ENCODE results near the gene LTBR. TPM values are rescaled to one million over a fixed set of nuclear protein-coding genes. Genes with fewer than 3 reads are reported as not detected.

The LTBR gene
- total and polyA plus RNA-seq, 2 of the 4 experiments (the other 2 are of a cell fraction): 19.7 to 62.5 TPM

DNA sequence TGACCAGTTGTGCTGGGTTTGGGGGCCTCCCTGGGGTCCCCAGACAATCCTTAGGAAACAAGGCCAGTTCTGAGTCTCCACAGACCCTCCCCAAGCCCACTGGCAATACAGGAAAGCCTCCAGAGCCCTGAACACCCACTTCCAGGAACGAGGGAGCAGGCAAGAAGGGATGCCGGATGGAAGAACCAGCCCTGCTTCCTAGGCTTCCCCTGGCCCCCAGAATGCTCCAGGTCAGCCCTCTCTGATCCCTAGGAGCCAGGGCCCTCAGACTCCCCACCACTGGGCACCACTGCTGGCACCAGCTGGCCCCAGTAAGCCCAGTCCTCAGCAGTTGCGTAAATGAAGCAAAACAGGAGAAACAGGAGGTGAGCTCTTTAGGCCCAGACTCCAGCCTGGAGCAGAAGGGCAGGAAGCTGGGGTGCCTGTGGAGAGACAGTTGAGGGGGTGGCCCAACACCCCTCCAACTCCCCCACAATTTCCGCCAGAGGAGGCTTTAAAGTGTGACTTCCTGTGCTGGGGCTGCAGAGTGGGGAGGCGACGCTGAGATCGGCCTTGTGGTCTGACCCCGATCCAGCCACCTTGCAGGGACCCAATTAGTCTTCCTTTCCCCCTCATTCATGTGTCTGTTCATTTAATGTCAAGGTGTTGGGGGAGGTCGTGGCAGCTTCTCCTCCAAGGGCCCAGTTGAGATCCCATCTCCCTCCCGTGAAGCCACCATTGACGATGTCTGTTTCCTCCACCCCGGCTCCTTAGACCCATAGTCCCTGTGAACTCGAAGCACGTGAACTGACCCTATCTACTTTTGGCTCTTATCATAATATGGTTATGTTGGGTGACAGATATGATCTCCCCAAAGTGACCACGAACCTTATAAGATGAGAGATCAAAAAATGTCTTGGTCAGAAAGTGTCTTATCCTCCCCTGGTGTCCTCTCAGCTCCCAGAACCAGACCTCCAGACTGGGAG lies 46.8 kb upstream of the LTBR start:
- Histone ChIP-seq H4K5ac (ENCODE audit: low read depth, low read length) (peak overlapping the region; percentile 87), H3K79me1 (ENCODE audit: low read depth in 1 of 2, low read length in 2 of 2) (peaks cover 6 to 78% of the 10 kb centered on the region in 2 experiments; a peak in 3 of 4 replicates), H3K56ac (ENCODE audit: extremely low read depth, insufficient read depth, low read length) (peak overlapping the region; percentile 97), H3K4me1 (ENCODE audit: control insufficient read depth, insufficient read depth, low read length) (peaks cover 62% of the 10 kb centered on the region), H3K23ac (ENCODE audit: low read depth, low read length) (peak overlapping the region; percentile 90), H3K9me1 (ENCODE audit: insufficient read depth, low read length) (peaks cover 37% of the 10 kb centered on the region), H2AK9ac (replicated peaks; ENCODE audit: low read depth, low read length, poor library complexity) (peak overlapping the region; percentile 97), H2AFZ (replicated peaks; ENCODE audit: low read length, poor library complexity) (peak overlapping the region; percentile 76), H4K20me1 (ENCODE audit: insufficient read depth, low read length) (peaks cover 88% of the 10 kb centered on the region), H3K18ac (ENCODE audit: low read depth, low read length) (peak overlapping the region; percentile 91), H4K8ac (ENCODE audit: low read depth in 2 of 2, low read length in 2 of 2) (peak overlapping the region; percentile 74 to 87), H2BK15ac (ENCODE audit: low read depth, low read length) (peak overlapping the region; percentile 68), H3K9me3 (ENCODE audit: control insufficient read depth, insufficient read depth, low read length) (no peaks in the 10 kb centered on the region), H2BK5ac (ENCODE audit: low read depth, low read length, poor library complexity, severe bottlenecking) (peak overlapping the region; percentile 93), H3K4me2 (ENCODE audit: low read depth, low read length) (peak overlapping the region; percentile 96), H3K36me3 (ENCODE audit: control insufficient read depth, insufficient read depth, low read length) (peaks cover 38% of the 10 kb centered on the region), H3K27me3 (ENCODE audit: control insufficient read depth, insufficient read depth, low read length) (no peaks in the 10 kb centered on the region), H2BK120ac (ENCODE audit: low read depth, low read length) (peak overlapping the region; percentile 93), H3K9ac (ENCODE audit: low read depth, low read length) (peak overlapping the region; percentile 84), H3K4me3 (ENCODE audit: insufficient read depth, low read depth, low read length) (peak overlapping the region; percentile 28), H3K4ac (ENCODE audit: low read depth, low read length) (peak overlapping the region; percentile 96), H3K14ac (replicated peaks; ENCODE audit: low read depth, low read length) (peak overlapping the region; percentile 87), H2AK5ac (ENCODE audit: low read depth, low read length) (peak overlapping the region; percentile 86), H2BK20ac (ENCODE audit: low read depth, low read length) (peak overlapping the region; percentile 60), H4K91ac (ENCODE audit: insufficient read depth, low read depth, low read length) (peak overlapping the region; percentile 94), H3K27ac (ENCODE audit: insufficient read depth, low read length) (peak overlapping the region; percentile 83)
- ChIA-PET POLR2A (ENCODE audit: unreplicated experiment) (interaction anchor here (0.5 to 1.5 kb wide), 7 partner anchors 9 to 1599 kb away, joined by 3 to 6 read pairs (median 4); partner anchors contain the start of genes LTBR and VAMP1), CTCF (interaction anchor here (0.9 to 1.1 kb wide), 2 partner anchors 128 to 195 kb away, joined by 3 to 5 read pairs; no protein-coding TSS in a partner anchor)
- dilution Hi-C loops (cut with HindIII; ENCODE audit: low sequenced_read_pairs, unreplicated experiment) (no loop called here), intact Hi-C loops (cut with micrococcal nuclease) (loop anchor here (1.0 to 2.0 kb wide), 4 partner anchors 36 to 196 kb away; partner anchors contain the start of gene LTBR), in situ Hi-C loops (cut with MboI; ENCODE audit: low sequenced_read_pairs) (loop anchor here (5.0 to 10.0 kb wide), 2 partner anchors 35 to 208 kb away; no protein-coding TSS in a partner anchor)
- peak; percentile 39; the same call in 1 of the 2 replicates for TF ChIP-seq CEBPB (IDR thresholded peaks at IDR 0.05; ENCODE audit: low read depth, low read length)
- TF ChIP-seq, protein P1, sequence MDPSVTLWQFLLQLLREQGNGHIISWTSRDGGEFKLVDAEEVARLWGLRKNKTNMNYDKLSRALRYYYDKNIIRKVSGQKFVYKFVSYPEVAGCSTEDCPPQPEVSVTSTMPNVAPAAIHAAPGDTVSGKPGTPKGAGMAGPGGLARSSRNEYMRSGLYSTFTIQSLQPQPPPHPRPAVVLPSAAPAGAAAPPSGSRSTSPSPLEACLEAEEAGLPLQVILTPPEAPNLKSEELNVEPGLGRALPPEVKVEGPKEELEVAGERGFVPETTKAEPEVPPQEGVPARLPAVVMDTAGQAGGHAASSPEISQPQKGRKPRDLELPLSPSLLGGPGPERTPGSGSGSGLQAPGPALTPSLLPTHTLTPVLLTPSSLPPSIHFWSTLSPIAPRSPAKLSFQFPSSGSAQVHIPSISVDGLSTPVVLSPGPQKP (IDR thresholded peaks at IDR 0.05; ENCODE audit: borderline replicate concordance, low read depth, low read length): no peak
- BruUV-seq (replicated peaks): no TSS peak
- DNase-seq (no peak), ATAC-seq (ENCODE audit: low read depth) (no peak)
- no CpG with 5 or more reads among the region's 15 CpGs for WGBS, 2 experiments (ENCODE audit: extremely low coverage in 2 of 2, insufficient read length in 1 of 2)
